Muscle of arm (tissue), 12 donors: ENCODE measurements around the gene CAMK2D. TPM values are rescaled to one million over a fixed set of nuclear protein-coding genes. Genes with fewer than 3 reads are reported as not detected.

Experiments
- DNase-seq: peaks from one replicate; pipeline ENCODE4 v3.0.0-alpha.2; 2013
- polyA plus RNA-seq, 12 donors: library from polyadenylated mRNA; unstranded; fragments of 120-200 nt; gene quantifications; one replicate each; pipeline ENCODE4 v1.2.1, GENCODE V29; 2013; ENCODE audit not compliant: insufficient read length in 12 of 12

CAMK2D gene
- polyA plus RNA-seq, 12 donors, result 72.6 to 316 (median 190) TPM

GRCh38 chr4:113643505-113643904 is 118.0 kb downstream of the CAMK2D start:
- no peak for DNase-seq

- no peak for DNase-seq
Observed at GRCh38 chr4:113641025-113641431, 120.5 kb downstream of the CAMK2D start.

- DNase-seq, result no peak
Observed at GRCh38 chr4:113639326-113639725, 122.2 kb downstream of the CAMK2D start.

- no peak for DNase-seq
Observed at GRCh38 chr4:113638562-113638832, 123.0 kb downstream of the CAMK2D start.

GRCh38 chr4:113637823-113638561 is 123.5 kb downstream of the CAMK2D start:
- DNase-seq, result no peak

GRCh38 chr4:113637363-113637762 is 124.2 kb downstream of the CAMK2D start:
- no peak for DNase-seq

GRCh38 chr4:113636877-113637276 is 124.7 kb downstream of the CAMK2D start:
- no peak for DNase-seq

GRCh38 chr4:113636438-113636818 is 125.1 kb downstream of the CAMK2D start:
- no peak for DNase-seq

GRCh38 chr4:113635739-113636437 is 125.7 kb downstream of the CAMK2D start:
- no peak for DNase-seq

GRCh38 chr4:113634081-113634969 is 127.2 kb downstream of the CAMK2D start:
- no peak for DNase-seq

- no peak for DNase-seq
Observed at GRCh38 chr4:113633467-113633866, 128.1 kb downstream of the CAMK2D start.

GRCh38 chr4:113628711-113629110 is 132.8 kb downstream of the CAMK2D start:
- no peak for DNase-seq

- no peak for DNase-seq
Observed at GRCh38 chr4:113627321-113627720, 134.2 kb downstream of the CAMK2D start.

GRCh38 chr4:113625902-113626301 is 135.6 kb downstream of the CAMK2D start:
- DNase-seq, result no peak

GRCh38 chr4:113623274-113623894 is 138.2 kb downstream of the CAMK2D start:
- no peak for DNase-seq

- DNase-seq, result no peak
Observed at GRCh38 chr4:113621633-113622032, 139.9 kb downstream of the CAMK2D start.

- no peak for DNase-seq
Observed at GRCh38 chr4:113620032-113620431, 141.5 kb downstream of the CAMK2D start.

GRCh38 chr4:113619526-113619925 is 142.0 kb downstream of the CAMK2D start:
- DNase-seq, result no peak

GRCh38 chr4:113618205-113618604 is 143.3 kb downstream of the CAMK2D start:
- peak; percentile 43 for DNase-seq

- DNase-seq, result no peak
Observed at GRCh38 chr4:113617195-113617594, 144.3 kb downstream of the CAMK2D start.

GRCh38 chr4:113616443-113616842 is 145.1 kb downstream of the CAMK2D start:
- DNase-seq, result no peak

GRCh38 chr4:113614414-113614813 is 147.1 kb downstream of the CAMK2D start:
- no peak for DNase-seq
